ENCODE results near the gene CYP26B1.

Gene CYP26B1

DNA sequence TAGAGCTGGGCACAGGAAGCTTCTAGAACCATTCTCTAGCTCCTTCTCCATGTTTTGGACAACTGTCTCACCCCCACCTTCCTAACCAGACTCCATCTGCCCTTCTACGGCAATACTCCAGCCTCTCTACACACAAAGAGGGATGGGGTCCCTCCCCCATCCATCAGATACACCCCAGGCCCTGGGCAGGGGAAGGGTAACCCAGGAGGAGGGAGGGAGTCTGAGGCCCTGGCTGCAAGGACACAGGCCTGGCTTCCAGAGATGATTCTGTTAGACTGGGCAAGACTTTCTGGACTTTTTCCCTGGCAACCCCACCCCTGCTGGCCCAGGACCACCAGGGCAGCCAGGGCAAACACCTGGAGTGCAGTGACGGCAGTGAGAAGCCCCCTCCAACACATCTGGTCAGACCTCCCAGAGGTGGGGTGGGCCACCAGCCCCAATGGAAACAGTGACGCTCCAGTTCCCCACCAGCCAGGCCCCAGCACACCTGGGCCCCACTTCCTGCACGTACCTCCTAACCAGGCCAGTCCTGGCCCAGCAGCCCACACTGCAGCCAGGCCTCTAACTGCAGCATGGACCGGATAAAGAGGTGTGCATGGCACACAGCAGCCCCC is 6.5 kb downstream of the CYP26B1 start:
- Histone ChIP-seq H3K36me3 (replicated peaks; ENCODE audit: insufficient read depth, low read length) (no peaks in the 10 kb centered on the region), H4K20me1 (ENCODE audit: insufficient read depth, low read length) (no peaks in the 10 kb centered on the region), H3K4me2 (ENCODE audit: low read depth, low read length) (no peak overlapping the region), H3K9me2 (replicated peaks; ENCODE audit: insufficient read depth, low read length) (no peaks in the 10 kb centered on the region), H3K79me2 (ENCODE audit: low read length) (no peaks in the 10 kb centered on the region), H3K9ac (ENCODE audit: low read length) (no peak overlapping the region), H3K27ac (ENCODE audit: low read length) (no peak overlapping the region), H3K27me3 (replicated peaks; ENCODE audit: insufficient read depth, low read length) (peaks cover 12% of the 10 kb centered on the region), H3F3A (ENCODE audit: insufficient read depth, low read length) (no peaks in the 10 kb centered on the region), H3K9me3 (replicated peaks; ENCODE audit: insufficient read depth, low read length) (no peaks in the 10 kb centered on the region), H3K4me3 (ENCODE audit: low read length) (no peak overlapping the region), H2AFZ (ENCODE audit: low read length) (no peak overlapping the region), H3K4me1 (ENCODE audit: low read length) (no peaks in the 10 kb centered on the region)
- TF ChIP-seq, protein P1, sequence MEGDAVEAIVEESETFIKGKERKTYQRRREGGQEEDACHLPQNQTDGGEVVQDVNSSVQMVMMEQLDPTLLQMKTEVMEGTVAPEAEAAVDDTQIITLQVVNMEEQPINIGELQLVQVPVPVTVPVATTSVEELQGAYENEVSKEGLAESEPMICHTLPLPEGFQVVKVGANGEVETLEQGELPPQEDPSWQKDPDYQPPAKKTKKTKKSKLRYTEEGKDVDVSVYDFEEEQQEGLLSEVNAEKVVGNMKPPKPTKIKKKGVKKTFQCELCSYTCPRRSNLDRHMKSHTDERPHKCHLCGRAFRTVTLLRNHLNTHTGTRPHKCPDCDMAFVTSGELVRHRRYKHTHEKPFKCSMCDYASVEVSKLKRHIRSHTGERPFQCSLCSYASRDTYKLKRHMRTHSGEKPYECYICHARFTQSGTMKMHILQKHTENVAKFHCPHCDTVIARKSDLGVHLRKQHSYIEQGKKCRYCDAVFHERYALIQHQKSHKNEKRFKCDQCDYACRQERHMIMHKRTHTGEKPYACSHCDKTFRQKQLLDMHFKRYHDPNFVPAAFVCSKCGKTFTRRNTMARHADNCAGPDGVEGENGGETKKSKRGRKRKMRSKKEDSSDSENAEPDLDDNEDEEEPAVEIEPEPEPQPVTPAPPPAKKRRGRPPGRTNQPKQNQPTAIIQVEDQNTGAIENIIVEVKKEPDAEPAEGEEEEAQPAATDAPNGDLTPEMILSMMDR (IDR thresholded peaks at IDR 0.05; ENCODE audit: low read length), result no peak
- TF ChIP-seq EZH2 (optimal IDR thresholded peaks at IDR 0.05; ENCODE audit: low read depth, low read length) (no peak), EZH2phosphoT487 (IDR thresholded peaks at IDR 0.05; ENCODE audit: low read length) (no peak)
- DNase-seq, result no peak

DNA sequence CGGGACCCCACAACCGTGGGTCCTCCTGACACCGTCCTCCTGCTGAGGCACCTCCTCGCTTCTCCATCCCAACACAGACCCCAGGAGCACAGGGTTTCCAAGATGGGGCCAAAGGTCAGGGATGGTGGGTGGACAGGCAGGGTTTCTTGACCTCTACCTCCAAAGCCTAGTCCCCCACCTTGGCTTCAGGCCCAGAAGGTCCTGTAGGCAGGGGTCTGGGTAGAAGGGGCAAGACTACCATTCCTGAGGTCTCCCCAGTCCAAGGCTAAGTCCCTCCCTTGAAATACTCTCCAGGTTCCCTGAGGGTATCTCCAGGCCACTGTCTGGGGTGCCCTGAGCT is 7.1 kb downstream of the CYP26B1 start:
- Histone ChIP-seq H3K4me3 (ENCODE audit: low read length) (no peak overlapping the region), H3K9ac (ENCODE audit: low read length) (no peak overlapping the region), H2AFZ (ENCODE audit: low read length) (no peak overlapping the region), H3K4me2 (ENCODE audit: low read depth, low read length) (no peak overlapping the region), H3K36me3 (replicated peaks; ENCODE audit: insufficient read depth, low read length) (no peaks in the 10 kb centered on the region), H3F3A (ENCODE audit: insufficient read depth, low read length) (no peaks in the 10 kb centered on the region), H3K9me3 (replicated peaks; ENCODE audit: insufficient read depth, low read length) (no peaks in the 10 kb centered on the region), H3K4me1 (ENCODE audit: low read length) (no peaks in the 10 kb centered on the region), H3K79me2 (ENCODE audit: low read length) (no peaks in the 10 kb centered on the region), H3K27me3 (replicated peaks; ENCODE audit: insufficient read depth, low read length) (peaks cover 7% of the 10 kb centered on the region), H3K27ac (ENCODE audit: low read length) (no peak overlapping the region), H4K20me1 (ENCODE audit: insufficient read depth, low read length) (no peaks in the 10 kb centered on the region), H3K9me2 (replicated peaks; ENCODE audit: insufficient read depth, low read length) (no peaks in the 10 kb centered on the region)
- no peak for DNase-seq
- TF ChIP-seq EZH2phosphoT487 (IDR thresholded peaks at IDR 0.05; ENCODE audit: low read length) (no peak), EZH2 (optimal IDR thresholded peaks at IDR 0.05; ENCODE audit: low read depth, low read length) (no peak)
- TF ChIP-seq, protein P1 (IDR thresholded peaks at IDR 0.05; ENCODE audit: low read length), result no peak

DNA sequence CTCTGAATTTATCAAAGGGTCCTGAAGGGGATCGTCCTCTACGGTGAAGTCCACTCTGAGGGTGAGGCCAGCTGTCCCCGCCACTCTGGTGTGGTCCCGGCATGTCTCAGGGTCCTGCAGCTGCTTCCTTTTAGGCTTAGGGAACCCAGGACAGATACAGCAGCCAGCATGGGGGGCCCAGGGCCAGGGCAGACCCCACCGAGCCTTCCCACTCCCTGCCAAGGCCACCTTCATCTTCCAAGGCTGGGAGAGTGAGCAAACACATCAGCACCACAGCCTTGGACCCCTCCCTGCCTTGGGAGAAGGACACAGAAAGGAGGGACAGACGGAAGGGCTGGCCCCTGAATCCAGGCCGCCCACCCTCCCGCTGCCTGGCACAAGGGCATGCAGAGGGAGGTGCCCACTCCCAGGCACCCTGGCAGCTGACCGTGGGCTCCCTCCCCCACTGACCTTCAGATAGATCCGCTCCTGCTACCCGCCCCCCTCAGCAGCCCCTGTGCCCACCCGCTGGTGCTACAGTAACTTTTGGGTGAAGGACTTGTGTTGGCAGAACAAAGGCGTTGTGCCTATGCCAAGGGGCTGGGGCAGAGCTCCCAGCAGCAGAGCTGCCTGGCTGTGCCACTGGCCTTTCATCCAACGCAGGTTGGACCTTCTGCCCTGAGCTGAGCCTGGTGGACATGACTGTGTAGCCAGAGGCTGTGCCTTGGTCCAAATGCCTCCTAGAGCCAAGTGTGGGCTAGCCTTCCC is 7.6 kb downstream of the CYP26B1 start:
- Histone ChIP-seq H3K9me2 (replicated peaks; ENCODE audit: insufficient read depth, low read length) (no peaks in the 10 kb centered on the region), H3K4me2 (ENCODE audit: low read depth, low read length) (no peak overlapping the region), H3K27ac (ENCODE audit: low read length) (no peak overlapping the region), H3K4me1 (ENCODE audit: low read length) (no peaks in the 10 kb centered on the region), H3K9ac (ENCODE audit: low read length) (no peak overlapping the region), H3F3A (ENCODE audit: insufficient read depth, low read length) (no peaks in the 10 kb centered on the region), H3K9me3 (replicated peaks; ENCODE audit: insufficient read depth, low read length) (no peaks in the 10 kb centered on the region), H3K79me2 (ENCODE audit: low read length) (no peaks in the 10 kb centered on the region), H3K27me3 (replicated peaks; ENCODE audit: insufficient read depth, low read length) (peaks cover 2% of the 10 kb centered on the region; the same call in 1 of the 2 replicates), H3K4me3 (ENCODE audit: low read length) (no peak overlapping the region), H2AFZ (ENCODE audit: low read length) (no peak overlapping the region), H4K20me1 (ENCODE audit: insufficient read depth, low read length) (no peaks in the 10 kb centered on the region), H3K36me3 (replicated peaks; ENCODE audit: insufficient read depth, low read length) (no peaks in the 10 kb centered on the region)
- DNase-seq, result no peak
- TF ChIP-seq EZH2 (optimal IDR thresholded peaks at IDR 0.05; ENCODE audit: low read depth, low read length) (no peak), EZH2phosphoT487 (IDR thresholded peaks at IDR 0.05; ENCODE audit: low read length) (no peak)
- TF ChIP-seq, protein P1 (IDR thresholded peaks at IDR 0.05; ENCODE audit: low read length), result no peak

Measured in MM.1S (cell line).